Liver (tissue), 9 donors: ENCODE results near the gene LMBR1L. TPM values are rescaled to one million over a fixed set of nuclear protein-coding genes. Genes with fewer than 3 reads are reported as not detected.

Source experiments
- DNase-seq: peaks from one replicate; pipeline ENCODE4 v3.0.0-alpha.2; 2017; ENCODE audit warnings: low spot score
- H3K27ac ChIP-seq, 2 donors: one replicate each; pipeline ENCODE4 v1.7.0; 2013; ENCODE audit warnings: inconsistent platforms in 2 of 2, low read length in 2 of 2, control low read depth in 1 of 2, low read depth in 1 of 2, mild to moderate bottlenecking in 1 of 2
- H3K27me3 ChIP-seq, 4 donors: one replicate each; pipeline versions ENCODE4 v1.6.1 to v1.7.0; 2013; ENCODE audit warnings: low read length in 3 of 4, inconsistent platforms in 1 of 4, mild to moderate bottlenecking in 1 of 4, moderate library complexity in 1 of 4; ENCODE audit not compliant: control insufficient read depth in 4 of 4, insufficient read depth in 4 of 4
- H3K36me3 ChIP-seq, 4 donors: one replicate each; pipeline versions ENCODE4 v1.6.1 to v1.7.0; 2013; ENCODE audit warnings: low read length in 3 of 4, mild to moderate bottlenecking in 3 of 4, low read depth in 1 of 4, moderate library complexity in 1 of 4; ENCODE audit not compliant: control insufficient read depth in 4 of 4, insufficient read depth in 3 of 4
- H3K4me1 ChIP-seq, 4 donors: one replicate each; pipeline versions ENCODE4 v1.6.1 to v1.7.0; 2013; ENCODE audit warnings: low read length in 3 of 4, mild to moderate bottlenecking in 3 of 4, moderate library complexity in 1 of 4; ENCODE audit not compliant: control insufficient read depth in 4 of 4, insufficient read depth in 4 of 4
- H3K4me3 ChIP-seq, 3 donors: one replicate each; pipeline versions ENCODE4 v1.6.1 to v1.7.0; 2013; ENCODE audit warnings: low read length in 3 of 3, control low read depth in 1 of 3, low read depth in 1 of 3, mild to moderate bottlenecking in 1 of 3
- H3K9ac ChIP-seq, 2 donors: one replicate each; pipeline ENCODE4 v1.7.0; 2013; ENCODE audit warnings: low read length in 2 of 2, mild to moderate bottlenecking in 2 of 2, moderate library complexity in 2 of 2, control low read depth in 1 of 2, low read depth in 1 of 2
- H3K9me3 ChIP-seq, 4 donors: one replicate each; pipeline versions ENCODE4 v1.6.1 to v1.7.0; 2013; ENCODE audit warnings: low read length in 3 of 4; ENCODE audit not compliant: control insufficient read depth in 4 of 4
- EGR1 ChIP-seq, 2 donors: IDR thresholded peaks; 2 replicates each; pipeline ENCODE4 v1.6.1; 2016 to 2018; ENCODE audit warnings: antibody characterized with exemption in 2 of 2, low read depth in 2 of 2
- FOXA1 ChIP-seq: IDR thresholded peaks from 2 replicates; pipeline ENCODE4 v1.6.1; 2016; ENCODE audit warnings: antibody characterized with exemption
- FOXA2 ChIP-seq: IDR thresholded peaks from 2 replicates; pipeline ENCODE4 v1.6.1; 2016; ENCODE audit warnings: antibody characterized with exemption
- GABPA ChIP-seq, 2 donors: IDR thresholded peaks in 1 of 2; conservative IDR thresholded peaks in 1 of 2; 2 replicates each; pipeline ENCODE4 v1.6.1; 2016; ENCODE audit warnings: antibody characterized with exemption in 2 of 2, mild to moderate bottlenecking in 1 of 2, moderate library complexity in 1 of 2
- HNF4A ChIP-seq, 2 donors: conservative IDR thresholded peaks; 2 replicates each; pipeline ENCODE4 v1.6.1; 2016; ENCODE audit warnings: antibody characterized with exemption in 2 of 2, mild to moderate bottlenecking in 2 of 2
- HNF4G ChIP-seq: IDR thresholded peaks from 2 replicates; pipeline ENCODE4 v1.6.1; 2016; ENCODE audit warnings: antibody characterized with exemption
- JUND ChIP-seq, 2 donors: IDR thresholded peaks; 2 replicates each; pipeline ENCODE4 v1.6.1; 2016; ENCODE audit warnings: antibody characterized with exemption in 2 of 2
- NR2F2 ChIP-seq: IDR thresholded peaks from 2 replicates; pipeline ENCODE4 v1.6.1; 2016; ENCODE audit warnings: antibody characterized with exemption
- RAD21 ChIP-seq, 2 donors: IDR thresholded peaks; 2 replicates each; pipeline ENCODE4 v1.6.1; 2016; ENCODE audit warnings: antibody characterized with exemption in 2 of 2, mild to moderate bottlenecking in 2 of 2
- RXRA ChIP-seq, 2 donors: IDR thresholded peaks; 2 replicates each; pipeline ENCODE4 v1.6.1; 2017 to 2018; ENCODE audit warnings: antibody characterized with exemption in 2 of 2, mild to moderate bottlenecking in 1 of 2
- SP1 ChIP-seq: IDR thresholded peaks from 2 replicates; pipeline ENCODE4 v1.6.1; 2018; ENCODE audit warnings: antibody characterized with exemption, mild to moderate bottlenecking
- TAF1 ChIP-seq: conservative IDR thresholded peaks from 2 replicates; pipeline ENCODE4 v1.6.1; 2016; ENCODE audit warnings: antibody characterized with exemption, mild to moderate bottlenecking
- YY1 ChIP-seq: IDR thresholded peaks from 2 replicates; pipeline ENCODE4 v1.6.1; 2016; ENCODE audit warnings: antibody characterized with exemption, mild to moderate bottlenecking
- WGBS: extraction: QIAGEN DNeasy Blood & Tissue Kit; methylation state at CpG from one replicate; pipeline ENCODE4 v1.1.7; 2013; 5-methylcytosine and 5-hydroxymethylcytosine counted together
- polyA plus RNA-seq, 2 donors: library from polyadenylated mRNA; stranded (reverse) in 1 of 2; unstranded in 1 of 2; fragments of 200-250 nt in 1 of 2; fragments of >200 nt in 1 of 2; fragmentation: Nextera tagmentation in 1 of 2; extraction: Ambion mirVana in 1 of 2; gene quantifications; one replicate each; pipeline versions ENCODE4 v1.2.1 to v1.2.3, GENCODE V29; 2013 to 2015
- total RNA-seq, 2 donors: library from RNA; depleted of rRNA; stranded (reverse); fragments of >200 nt; gene quantifications; one replicate each; pipeline ENCODE4 v1.2.3, GENCODE V29; 2014
- TF ChIP-seq, protein P1 (sequence below): IDR thresholded peaks from 2 replicates; pipeline ENCODE4 v1.6.1; 2016; ENCODE audit warnings: antibody characterized with exemption
- TF ChIP-seq, protein P2 (sequence below): fragments of 150-350 bp; IDR thresholded peaks from 2 replicates; pipeline ENCODE4 v1.5.1; 2017; ENCODE audit warnings: improper control_type of control experiment, low read depth, low read length; ENCODE audit not compliant: missing input control
- TF ChIP-seq, protein P3 (sequence below): IDR thresholded peaks from 2 replicates; pipeline ENCODE4 v1.6.1; 2016; ENCODE audit warnings: antibody characterized with exemption
- TF ChIP-seq, protein P4 (sequence below): IDR thresholded peaks from 2 replicates; pipeline ENCODE4 v1.6.1; 2016; ENCODE audit warnings: antibody characterized with exemption, mild to moderate bottlenecking
- TF ChIP-seq, protein P5 (sequence below): IDR thresholded peaks from 2 replicates; pipeline ENCODE4 v1.6.1; 2016; ENCODE audit warnings: antibody characterized with exemption
- donor health status: healthy.
- donor health status: healthy.
- donor health status: healthy.
- donor health status: healthy.
- donor health status: healthy.

LMBR1L gene
- total and polyA plus RNA-seq, 4 donors: 9.3 to 23.7 (median 11.8) TPM

DNA sequence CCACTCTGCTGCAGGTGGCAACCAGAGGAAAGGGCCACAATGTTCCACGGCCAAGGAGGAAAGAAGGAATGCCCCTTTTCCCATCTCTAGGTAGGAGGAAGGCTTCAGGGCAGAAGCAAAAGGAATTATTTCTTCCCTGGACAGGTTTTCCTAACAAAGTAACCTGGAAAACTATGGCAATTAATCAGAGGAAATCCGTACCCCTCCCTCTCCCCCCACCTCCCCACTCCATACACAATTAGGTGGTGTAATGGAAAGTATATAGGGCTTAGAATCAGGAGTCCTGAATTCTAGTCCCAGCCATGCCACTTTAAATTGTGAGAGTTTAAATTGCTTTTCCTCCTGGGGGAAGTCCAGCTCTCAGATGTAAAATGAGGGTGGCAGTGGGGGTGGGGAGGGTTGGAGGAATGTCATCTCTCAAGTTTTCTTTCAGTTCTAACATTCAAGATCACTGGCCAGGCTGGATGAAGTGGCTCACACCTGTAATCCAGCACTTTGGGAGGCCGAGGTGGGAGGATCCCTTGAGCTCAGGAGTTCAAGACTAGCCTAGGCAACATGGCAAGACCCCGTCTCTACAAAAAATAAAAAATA lies 17.7 kb downstream of the LMBR1L start:
- 50% methylated on average over 4 of the region's 4 CpGs for WGBS

DNA sequence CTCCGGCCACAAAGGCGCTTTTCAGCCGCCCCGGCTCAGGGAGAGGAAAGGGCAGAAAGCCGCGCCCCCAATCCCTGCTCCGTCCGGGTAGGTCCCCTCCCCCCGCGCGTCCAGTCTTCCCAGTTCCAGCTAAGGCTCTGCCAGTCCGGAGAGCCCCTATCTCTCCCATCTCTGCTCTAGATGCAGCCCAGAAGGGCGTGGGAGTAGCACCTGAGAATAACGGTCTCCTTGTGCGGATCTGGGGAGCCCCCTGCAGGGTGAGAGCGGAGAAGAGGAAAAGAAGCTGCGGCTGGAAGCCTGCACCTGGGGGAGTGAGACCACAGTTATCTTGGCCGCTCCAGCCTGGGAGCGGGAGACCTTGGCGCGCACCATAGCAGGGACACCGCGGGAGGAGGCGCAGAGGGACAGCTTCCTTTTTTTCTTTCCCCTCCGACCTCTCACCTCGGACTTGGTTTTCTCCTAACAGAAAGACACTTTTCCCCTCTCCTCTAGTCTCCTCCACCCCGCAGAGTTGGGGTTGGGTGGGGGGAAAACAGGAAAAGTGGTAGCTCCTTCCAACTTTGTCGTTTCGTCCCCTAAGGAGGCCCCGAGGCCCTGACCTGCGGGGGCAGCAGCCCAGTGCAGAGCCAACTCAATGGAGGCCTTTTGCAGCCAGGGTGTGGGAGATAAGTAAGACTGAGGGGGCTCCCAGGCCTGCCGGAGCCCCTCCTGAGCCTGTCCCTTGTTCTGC lies 18.4 kb downstream of the LMBR1L start:
- no peaks in the 10 kb centered on the region for H3K9me3 ChIP-seq
- 6% methylated on average over 32 of the region's 32 CpGs for WGBS
- H3K27ac ChIP-seq: no peak overlapping the region
- no peak for DNase-seq
- H3K4me3 ChIP-seq: peak overlapping the region in 1 of 3 donors; percentile 18
- H3K36me3 ChIP-seq: peaks cover 0 to 9% (median 7%) of the 10 kb centered on the region in 4 donors
- H3K27me3 ChIP-seq: peaks cover 0 to 12% (median 5%) of the 10 kb centered on the region in 4 donors
- H3K4me1 ChIP-seq: peaks cover 14 to 37% (median 21%) of the 10 kb centered on the region in 4 donors
- TF ChIP-seq RXRA (IDR thresholded peaks at IDR 0.05): no peak
- TF ChIP-seq GABPA (IDR thresholded peaks at IDR 0.05 in 1 of 2, conservative IDR thresholded peaks at IDR 0.05 in 1 of 2): no peak
- TF ChIP-seq NR2F2: no peak
- TF ChIP-seq RAD21 (IDR thresholded peaks at IDR 0.05): peak; percentile 22 to 34
- TF ChIP-seq TAF1: no peak
- no peak overlapping the region for H3K9ac ChIP-seq

More for the DNA sequence above, 17.7 kb downstream of the LMBR1L start:
- H3K9me3 ChIP-seq: no peaks in the 10 kb centered on the region
- peaks cover 14 to 37% (median 21%) of the 10 kb centered on the region in 4 donors for H3K4me1 ChIP-seq
- H3K27me3 ChIP-seq: peaks cover 0 to 12% (median 5%) of the 10 kb centered on the region in 4 donors
- no peak overlapping the region for H3K27ac ChIP-seq
- peaks cover 0 to 14% (median 12%) of the 10 kb centered on the region in 4 donors for H3K36me3 ChIP-seq
- DNase-seq: no peak
- TF ChIP-seq RXRA (IDR thresholded peaks at IDR 0.05): no peak
- TF ChIP-seq TAF1: no peak
- TF ChIP-seq FOXA1: no peak
- TF ChIP-seq FOXA2: no peak
- no peak overlapping the region for H3K9ac ChIP-seq
- H3K4me3 ChIP-seq: no peak overlapping the region

DNA sequence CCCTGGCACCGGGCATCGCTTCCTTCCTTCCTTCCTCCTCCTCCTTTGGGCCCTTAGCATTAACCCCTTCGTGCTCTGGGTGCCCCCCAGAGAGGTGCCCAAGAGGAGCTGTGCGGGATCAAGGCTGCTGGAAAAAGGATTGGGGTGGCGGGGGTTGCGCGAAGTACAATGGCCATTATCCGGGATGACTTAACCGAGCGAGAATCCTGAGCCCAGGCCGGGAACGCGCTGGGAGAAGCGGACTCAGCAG lies 18.9 kb downstream of the LMBR1L start:
- Histone ChIP-seq H3K27ac (no peak overlapping the region), H3K4me1 (peaks cover 14 to 37% (median 21%) of the 10 kb centered on the region in 4 donors), H3K27me3 (peaks cover 0 to 12% (median 5%) of the 10 kb centered on the region in 4 donors), H3K9ac (no peak overlapping the region), H3K4me3 (no peak overlapping the region), H3K36me3 (peaks cover 0 to 4% (median 3%) of the 10 kb centered on the region in 4 donors), H3K9me3 (no peaks in the 10 kb centered on the region)
- WGBS: 6% methylated on average over 14 of the region's 14 CpGs
- TF ChIP-seq RAD21 (IDR thresholded peaks at IDR 0.05) (no peak), SP1 (no peak), EGR1 (IDR thresholded peaks at IDR 0.05; ENCODE audit: low read depth in 2 of 2) (no peak), YY1 (no peak), FOXA1 (no peak), FOXA2 (no peak), HNF4G (no peak), TAF1 (no peak), RXRA (IDR thresholded peaks at IDR 0.05) (no peak), JUND (IDR thresholded peaks at IDR 0.05) (no peak), GABPA (IDR thresholded peaks at IDR 0.05 in 1 of 2, conservative IDR thresholded peaks at IDR 0.05 in 1 of 2) (no peak), NR2F2 (no peak), HNF4A (conservative IDR thresholded peaks at IDR 0.05) (no peak)
- TF ChIP-seq, protein P1, sequence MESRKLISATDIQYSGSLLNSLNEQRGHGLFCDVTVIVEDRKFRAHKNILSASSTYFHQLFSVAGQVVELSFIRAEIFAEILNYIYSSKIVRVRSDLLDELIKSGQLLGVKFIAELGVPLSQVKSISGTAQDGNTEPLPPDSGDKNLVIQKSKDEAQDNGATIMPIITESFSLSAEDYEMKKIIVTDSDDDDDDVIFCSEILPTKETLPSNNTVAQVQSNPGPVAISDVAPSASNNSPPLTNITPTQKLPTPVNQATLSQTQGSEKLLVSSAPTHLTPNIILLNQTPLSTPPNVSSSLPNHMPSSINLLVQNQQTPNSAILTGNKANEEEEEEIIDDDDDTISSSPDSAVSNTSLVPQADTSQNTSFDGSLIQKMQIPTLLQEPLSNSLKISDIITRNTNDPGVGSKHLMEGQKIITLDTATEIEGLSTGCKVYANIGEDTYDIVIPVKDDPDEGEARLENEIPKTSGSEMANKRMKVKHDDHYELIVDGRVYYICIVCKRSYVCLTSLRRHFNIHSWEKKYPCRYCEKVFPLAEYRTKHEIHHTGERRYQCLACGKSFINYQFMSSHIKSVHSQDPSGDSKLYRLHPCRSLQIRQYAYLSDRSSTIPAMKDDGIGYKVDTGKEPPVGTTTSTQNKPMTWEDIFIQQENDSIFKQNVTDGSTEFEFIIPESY: no peak
- TF ChIP-seq, protein P2, sequence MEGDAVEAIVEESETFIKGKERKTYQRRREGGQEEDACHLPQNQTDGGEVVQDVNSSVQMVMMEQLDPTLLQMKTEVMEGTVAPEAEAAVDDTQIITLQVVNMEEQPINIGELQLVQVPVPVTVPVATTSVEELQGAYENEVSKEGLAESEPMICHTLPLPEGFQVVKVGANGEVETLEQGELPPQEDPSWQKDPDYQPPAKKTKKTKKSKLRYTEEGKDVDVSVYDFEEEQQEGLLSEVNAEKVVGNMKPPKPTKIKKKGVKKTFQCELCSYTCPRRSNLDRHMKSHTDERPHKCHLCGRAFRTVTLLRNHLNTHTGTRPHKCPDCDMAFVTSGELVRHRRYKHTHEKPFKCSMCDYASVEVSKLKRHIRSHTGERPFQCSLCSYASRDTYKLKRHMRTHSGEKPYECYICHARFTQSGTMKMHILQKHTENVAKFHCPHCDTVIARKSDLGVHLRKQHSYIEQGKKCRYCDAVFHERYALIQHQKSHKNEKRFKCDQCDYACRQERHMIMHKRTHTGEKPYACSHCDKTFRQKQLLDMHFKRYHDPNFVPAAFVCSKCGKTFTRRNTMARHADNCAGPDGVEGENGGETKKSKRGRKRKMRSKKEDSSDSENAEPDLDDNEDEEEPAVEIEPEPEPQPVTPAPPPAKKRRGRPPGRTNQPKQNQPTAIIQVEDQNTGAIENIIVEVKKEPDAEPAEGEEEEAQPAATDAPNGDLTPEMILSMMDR: no peak
- TF ChIP-seq, protein P3, sequence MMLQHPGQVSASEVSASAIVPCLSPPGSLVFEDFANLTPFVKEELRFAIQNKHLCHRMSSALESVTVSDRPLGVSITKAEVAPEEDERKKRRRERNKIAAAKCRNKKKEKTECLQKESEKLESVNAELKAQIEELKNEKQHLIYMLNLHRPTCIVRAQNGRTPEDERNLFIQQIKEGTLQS: no peak
- TF ChIP-seq, protein P4, sequence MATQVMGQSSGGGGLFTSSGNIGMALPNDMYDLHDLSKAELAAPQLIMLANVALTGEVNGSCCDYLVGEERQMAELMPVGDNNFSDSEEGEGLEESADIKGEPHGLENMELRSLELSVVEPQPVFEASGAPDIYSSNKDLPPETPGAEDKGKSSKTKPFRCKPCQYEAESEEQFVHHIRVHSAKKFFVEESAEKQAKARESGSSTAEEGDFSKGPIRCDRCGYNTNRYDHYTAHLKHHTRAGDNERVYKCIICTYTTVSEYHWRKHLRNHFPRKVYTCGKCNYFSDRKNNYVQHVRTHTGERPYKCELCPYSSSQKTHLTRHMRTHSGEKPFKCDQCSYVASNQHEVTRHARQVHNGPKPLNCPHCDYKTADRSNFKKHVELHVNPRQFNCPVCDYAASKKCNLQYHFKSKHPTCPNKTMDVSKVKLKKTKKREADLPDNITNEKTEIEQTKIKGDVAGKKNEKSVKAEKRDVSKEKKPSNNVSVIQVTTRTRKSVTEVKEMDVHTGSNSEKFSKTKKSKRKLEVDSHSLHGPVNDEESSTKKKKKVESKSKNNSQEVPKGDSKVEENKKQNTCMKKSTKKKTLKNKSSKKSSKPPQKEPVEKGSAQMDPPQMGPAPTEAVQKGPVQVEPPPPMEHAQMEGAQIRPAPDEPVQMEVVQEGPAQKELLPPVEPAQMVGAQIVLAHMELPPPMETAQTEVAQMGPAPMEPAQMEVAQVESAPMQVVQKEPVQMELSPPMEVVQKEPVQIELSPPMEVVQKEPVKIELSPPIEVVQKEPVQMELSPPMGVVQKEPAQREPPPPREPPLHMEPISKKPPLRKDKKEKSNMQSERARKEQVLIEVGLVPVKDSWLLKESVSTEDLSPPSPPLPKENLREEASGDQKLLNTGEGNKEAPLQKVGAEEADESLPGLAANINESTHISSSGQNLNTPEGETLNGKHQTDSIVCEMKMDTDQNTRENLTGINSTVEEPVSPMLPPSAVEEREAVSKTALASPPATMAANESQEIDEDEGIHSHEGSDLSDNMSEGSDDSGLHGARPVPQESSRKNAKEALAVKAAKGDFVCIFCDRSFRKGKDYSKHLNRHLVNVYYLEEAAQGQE: no peak
- TF ChIP-seq, protein P5, sequence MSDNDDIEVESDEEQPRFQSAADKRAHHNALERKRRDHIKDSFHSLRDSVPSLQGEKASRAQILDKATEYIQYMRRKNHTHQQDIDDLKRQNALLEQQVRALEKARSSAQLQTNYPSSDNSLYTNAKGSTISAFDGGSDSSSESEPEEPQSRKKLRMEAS: no peak
- no peak for DNase-seq
